Kidney epithelial cell (primary cell): Measurements from ENCODE around the gene PRR15. TPM values are rescaled to one million over a fixed set of nuclear protein-coding genes. Genes with fewer than 3 reads are reported as not detected.

Experiments
- DNase-seq: peaks from one replicate; pipeline ENCODE4 v3.0.0-alpha.2; 2010; ENCODE audit warnings: low read depth
- H3K27me3 ChIP-seq: 2 replicates; pipeline ENCODE4 v1.6.0; 2011; ENCODE audit warnings: low read length; ENCODE audit not compliant: control insufficient read depth, insufficient read depth
- H3K36me3 ChIP-seq: 2 replicates; pipeline ENCODE4 v1.5.1; 2011; ENCODE audit warnings: low read length; ENCODE audit not compliant: control insufficient read depth, insufficient read depth
- H3K4me3 ChIP-seq: 2 replicates; pipeline ENCODE4 v1.5.1; 2011; ENCODE audit warnings: low read depth, mild to moderate bottlenecking, control low read depth, low read length
- total RNA-seq: library from RNA; depleted of rRNA; stranded (reverse); fragments of >200 nt; gene quantifications from 2 replicates; pipeline ENCODE4 v1.2.3, GENCODE V29; 2015
- TF ChIP-seq, protein P1 (sequence below): IDR thresholded peaks from 2 replicates; pipeline ENCODE4 v1.5.1; 2011; ENCODE audit warnings: mild to moderate bottlenecking, moderate library complexity, low read length, control low read depth, inconsistent platforms; ENCODE audit not compliant: insufficient read depth, poor library complexity, severe bottlenecking

The PRR15 gene
- total RNA-seq, 1 donor from 2014 or later = 21.4 TPM

GRCh38 chr7:29565224-29565630 lies 1.6 kb downstream of the PRR15 start:
- peak overlapping the region; percentile 68 for H3K4me3 ChIP-seq
- H3K27me3 ChIP-seq = no peaks in the 10 kb centered on the region
- H3K36me3 ChIP-seq = no peaks in the 10 kb centered on the region
- TF ChIP-seq, protein P1, sequence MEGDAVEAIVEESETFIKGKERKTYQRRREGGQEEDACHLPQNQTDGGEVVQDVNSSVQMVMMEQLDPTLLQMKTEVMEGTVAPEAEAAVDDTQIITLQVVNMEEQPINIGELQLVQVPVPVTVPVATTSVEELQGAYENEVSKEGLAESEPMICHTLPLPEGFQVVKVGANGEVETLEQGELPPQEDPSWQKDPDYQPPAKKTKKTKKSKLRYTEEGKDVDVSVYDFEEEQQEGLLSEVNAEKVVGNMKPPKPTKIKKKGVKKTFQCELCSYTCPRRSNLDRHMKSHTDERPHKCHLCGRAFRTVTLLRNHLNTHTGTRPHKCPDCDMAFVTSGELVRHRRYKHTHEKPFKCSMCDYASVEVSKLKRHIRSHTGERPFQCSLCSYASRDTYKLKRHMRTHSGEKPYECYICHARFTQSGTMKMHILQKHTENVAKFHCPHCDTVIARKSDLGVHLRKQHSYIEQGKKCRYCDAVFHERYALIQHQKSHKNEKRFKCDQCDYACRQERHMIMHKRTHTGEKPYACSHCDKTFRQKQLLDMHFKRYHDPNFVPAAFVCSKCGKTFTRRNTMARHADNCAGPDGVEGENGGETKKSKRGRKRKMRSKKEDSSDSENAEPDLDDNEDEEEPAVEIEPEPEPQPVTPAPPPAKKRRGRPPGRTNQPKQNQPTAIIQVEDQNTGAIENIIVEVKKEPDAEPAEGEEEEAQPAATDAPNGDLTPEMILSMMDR = no peak
- no peak for DNase-seq

DNA sequence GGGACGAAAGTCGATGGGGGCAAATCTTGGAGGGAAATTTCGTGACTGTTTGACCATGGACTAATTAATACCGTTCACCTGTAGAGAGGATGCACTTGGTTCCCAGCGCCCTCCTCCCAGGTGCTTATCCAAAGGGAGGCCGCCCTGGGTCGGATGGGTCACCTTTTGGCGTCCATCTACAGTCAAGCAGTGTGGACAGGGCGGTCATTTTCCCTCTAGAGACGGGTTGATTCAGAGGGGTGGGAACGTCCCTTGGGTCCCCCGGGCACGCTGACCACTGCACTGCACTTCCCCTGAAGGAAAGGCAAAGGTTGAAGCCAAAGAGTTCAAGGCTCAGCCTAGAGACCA lies 2.0 kb downstream of the PRR15 start:
- H3K27me3 ChIP-seq = no peaks in the 10 kb centered on the region
- TF ChIP-seq, protein P1 = no peak
- no peaks in the 10 kb centered on the region for H3K36me3 ChIP-seq
- H3K4me3 ChIP-seq = peak overlapping the region; percentile 68
- DNase-seq = no peak

DNA sequence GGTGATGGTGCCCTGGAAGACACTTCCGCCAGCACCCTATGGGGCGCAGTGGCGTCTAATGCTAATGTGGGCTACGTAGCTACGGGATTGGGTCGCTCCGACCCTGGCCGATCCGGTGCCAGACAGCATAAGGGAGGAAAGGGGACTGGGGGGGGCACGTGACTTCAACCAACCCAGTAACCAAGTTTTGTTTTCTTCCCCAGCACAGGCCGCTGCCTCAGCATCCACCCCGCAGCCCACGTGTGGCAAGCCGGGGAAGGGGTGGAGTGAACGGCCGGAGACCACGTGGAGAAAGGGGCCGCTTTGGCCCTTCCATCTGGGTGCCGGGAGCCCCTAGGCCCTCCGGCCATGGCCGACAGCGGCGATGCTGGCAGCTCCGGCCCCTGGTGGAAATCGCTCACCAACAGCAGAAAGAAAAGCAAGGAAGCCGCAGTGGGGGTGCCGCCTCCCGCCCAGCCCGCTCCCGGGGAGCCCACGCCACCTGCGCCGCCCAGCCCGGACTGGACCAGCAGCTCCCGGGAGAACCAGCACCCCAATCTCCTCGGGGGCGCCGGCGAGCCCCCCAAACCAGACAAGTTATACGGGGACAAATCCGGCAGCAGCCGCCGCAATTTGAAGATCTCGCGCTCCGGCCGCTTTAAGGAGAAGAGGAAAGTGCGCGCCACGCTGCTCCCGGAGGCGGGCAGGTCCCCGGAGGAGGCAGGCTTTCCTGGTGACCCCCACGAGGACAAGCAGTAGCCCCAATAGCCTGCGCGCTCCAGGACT lies 2.5 kb downstream of the PRR15 start:
- Histone ChIP-seq H3K27me3 (no peaks in the 10 kb centered on the region), H3K4me3 (peak overlapping the region; percentile 68), H3K36me3 (no peaks in the 10 kb centered on the region)
- no peak for DNase-seq
- TF ChIP-seq, protein P1 = no peak

- no peaks in the 10 kb centered on the region for H3K27me3 ChIP-seq
- TF ChIP-seq, protein P1 = no peak
Measured at GRCh38 chr7:29567174-29567573, 3.5 kb downstream of the PRR15 start.

DNA sequence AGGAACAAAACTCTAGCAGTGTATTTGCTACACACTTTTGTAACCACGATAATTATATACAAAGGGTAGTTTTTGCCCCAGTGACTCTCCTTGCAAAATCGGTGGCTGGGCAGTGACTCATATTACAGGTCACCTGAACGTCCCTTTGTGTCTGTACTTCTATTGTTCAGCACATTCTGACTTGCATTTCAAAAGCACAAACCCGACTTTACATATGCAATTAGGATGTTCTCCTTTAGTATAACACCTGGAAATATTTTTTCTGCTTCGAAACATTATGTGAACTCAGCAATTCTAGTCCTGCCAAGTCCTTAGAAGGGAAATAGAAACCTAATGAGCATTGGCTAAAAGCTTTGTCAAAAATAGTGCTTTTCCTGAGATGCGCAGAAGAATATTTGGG lies 6.0 kb downstream of the PRR15 start:
- TF ChIP-seq, protein P1 = no peak
- DNase-seq = no peak
- no peak overlapping the region for H3K4me3 ChIP-seq
- no peaks in the 10 kb centered on the region for H3K27me3 ChIP-seq
- no peaks in the 10 kb centered on the region for H3K36me3 ChIP-seq

More at GRCh38 chr7:29567174-29567573, 3.5 kb downstream of the PRR15 start:
- no peaks in the 10 kb centered on the region for H3K36me3 ChIP-seq
- DNase-seq = no peak
- no peak overlapping the region for H3K4me3 ChIP-seq

GRCh38 chr7:29572558-29572957 lies 8.9 kb downstream of the PRR15 start:
- no peaks in the 10 kb centered on the region for H3K36me3 ChIP-seq

More at GRCh38 chr7:29572558-29572957, 8.9 kb downstream of the PRR15 start:
- Histone ChIP-seq H3K27me3 (no peaks in the 10 kb centered on the region), H3K4me3 (no peak overlapping the region)
- TF ChIP-seq, protein P1 = no peak
- DNase-seq = no peak
